H7 (cell line): ENCODE results near the gene ANK3. TPM values are rescaled to one million over a fixed set of nuclear protein-coding genes. Genes with fewer than 3 reads are reported as not detected.
A peak's percentile ranks its signal among the peaks of the same experiment; 100 is the strongest.

Experiments
- DNase-seq: peaks from one replicate; pipeline ENCODE4 v3.0.0; 2012
- H3K27me3 ChIP-seq: 2 replicates; pipeline ENCODE4 v1.6.0; 2011; ENCODE audit warnings: mild to moderate bottlenecking, low read length; ENCODE audit not compliant: control insufficient read depth, insufficient read depth
- H3K36me3 ChIP-seq: replicated peaks from 2 replicates; pipeline ENCODE4 v1.5.1; 2011; ENCODE audit warnings: low read length; ENCODE audit not compliant: control insufficient read depth, insufficient read depth
- H3K4me3 ChIP-seq: 2 replicates; pipeline ENCODE4 v1.5.1; 2011; ENCODE audit warnings: low read depth, mild to moderate bottlenecking, control low read depth, low read length, moderate library complexity; ENCODE audit not compliant: insufficient read depth
- total RNA-seq: library from RNA; depleted of rRNA; stranded (reverse); fragments of >200 nt; shearing (Covaris generic); gene quantifications from 2 replicates; pipeline ENCODE4 v1.2.3, GENCODE V29; 2014

Gene ANK3
- total RNA-seq, 1 experiment from 2014 or later = 21.7 TPM

- Histone ChIP-seq H3K36me3 (no peaks in the 10 kb centered on the region), H3K27me3 (no peaks in the 10 kb centered on the region), H3K4me3 (no peak overlapping the region)
- DNase-seq = no peak
Observed at GRCh38 chr10:60137292-60137992, 252.2 kb downstream of the ANK3 start.

- DNase-seq = no peak
- no peaks in the 10 kb centered on the region for H3K27me3 ChIP-seq
Observed at GRCh38 chr10:60135020-60135419, 254.7 kb downstream of the ANK3 start.

GRCh38 chr10:60134548-60134947 lies 255.1 kb downstream of the ANK3 start:
- Histone ChIP-seq H3K27me3 (no peaks in the 10 kb centered on the region), H3K36me3 (no peaks in the 10 kb centered on the region), H3K4me3 (no peak overlapping the region)
- no peak for DNase-seq

More at GRCh38 chr10:60135020-60135419, 254.7 kb downstream of the ANK3 start:
- Histone ChIP-seq H3K4me3 (no peak overlapping the region), H3K36me3 (no peaks in the 10 kb centered on the region)

GRCh38 chr10:60130130-60130579 lies 259.5 kb downstream of the ANK3 start:
- peak; percentile 8 for DNase-seq
- H3K36me3 ChIP-seq = no peaks in the 10 kb centered on the region
- H3K27me3 ChIP-seq = no peaks in the 10 kb centered on the region
- no peak overlapping the region for H3K4me3 ChIP-seq

GRCh38 chr10:60125895-60126294 lies 263.8 kb downstream of the ANK3 start:
- Histone ChIP-seq H3K4me3 (no peak overlapping the region), H3K27me3 (no peaks in the 10 kb centered on the region), H3K36me3 (no peaks in the 10 kb centered on the region)
- no peak for DNase-seq

- DNase-seq = no peak
- no peaks in the 10 kb centered on the region for H3K27me3 ChIP-seq
- no peak overlapping the region for H3K4me3 ChIP-seq
- H3K36me3 ChIP-seq = no peaks in the 10 kb centered on the region
Observed at GRCh38 chr10:60124536-60124935, 265.1 kb downstream of the ANK3 start.

- Histone ChIP-seq H3K4me3 (no peak overlapping the region), H3K36me3 (no peaks in the 10 kb centered on the region), H3K27me3 (no peaks in the 10 kb centered on the region)
- DNase-seq = no peak
Observed at GRCh38 chr10:60123668-60124067, 266.0 kb downstream of the ANK3 start.

GRCh38 chr10:60123172-60123571 lies 266.5 kb downstream of the ANK3 start:
- Histone ChIP-seq H3K27me3 (no peaks in the 10 kb centered on the region), H3K4me3 (no peak overlapping the region), H3K36me3 (no peaks in the 10 kb centered on the region)
- no peak for DNase-seq

- H3K36me3 ChIP-seq = no peaks in the 10 kb centered on the region
- H3K27me3 ChIP-seq = no peaks in the 10 kb centered on the region
- DNase-seq = no peak
- H3K4me3 ChIP-seq = no peak overlapping the region
Observed at GRCh38 chr10:60122190-60122589, 267.5 kb downstream of the ANK3 start.

- peak; percentile 40 for DNase-seq
- no peaks in the 10 kb centered on the region for H3K36me3 ChIP-seq
- no peak overlapping the region for H3K4me3 ChIP-seq
- H3K27me3 ChIP-seq = no peaks in the 10 kb centered on the region
Observed at GRCh38 chr10:60114765-60115586, 274.7 kb downstream of the ANK3 start.

- no peak for DNase-seq
- 0 out of 2 replicates have a peak, but pooled peaks cover 1% of the 10 kb centered on the region for H3K36me3 ChIP-seq
- no peaks in the 10 kb centered on the region for H3K27me3 ChIP-seq
Observed at GRCh38 chr10:60110739-60111138, 278.9 kb downstream of the ANK3 start.

GRCh38 chr10:60107308-60107976 lies 282.2 kb downstream of the ANK3 start:
- Histone ChIP-seq H3K27me3 (no peaks in the 10 kb centered on the region), H3K36me3 (0 out of 2 replicates have a peak, but pooled peaks cover 1% of the 10 kb centered on the region), H3K4me3 (no peak overlapping the region)
- DNase-seq = no peak

More at GRCh38 chr10:60110739-60111138, 278.9 kb downstream of the ANK3 start:
- H3K4me3 ChIP-seq = no peak overlapping the region

- H3K36me3 ChIP-seq = 0 out of 2 replicates have a peak, but pooled peaks cover 1% of the 10 kb centered on the region
- H3K4me3 ChIP-seq = no peak overlapping the region
- DNase-seq = no peak
- no peaks in the 10 kb centered on the region for H3K27me3 ChIP-seq
Observed at GRCh38 chr10:60105295-60105695, 284.4 kb downstream of the ANK3 start.

GRCh38 chr10:60101821-60102220 lies 287.9 kb downstream of the ANK3 start:
- Histone ChIP-seq H3K27me3 (no peaks in the 10 kb centered on the region), H3K4me3 (no peak overlapping the region), H3K36me3 (no peaks in the 10 kb centered on the region)
- DNase-seq = no peak
